ENCODE measurements around the gene C16orf96.

The C16orf96 gene

GRCh38 chr16:4529085-4530060, 26.8 kb upstream of the C16orf96 start:
- Histone ChIP-seq H2AFZ (ENCODE audit: low read length) (peak overlapping the region; percentile 34), H3K9me3 (replicated peaks; ENCODE audit: insufficient read depth, low read length) (no peaks in the 10 kb centered on the region), H3K4me3 (ENCODE audit: low read length) (0 out of 2 replicates have a peak overlapping the region, but pooled peaks have one; percentile 1), H3F3A (ENCODE audit: insufficient read depth, low read length) (peaks cover 13% of the 10 kb centered on the region; the same call in 1 of the 2 replicates), H3K4me2 (ENCODE audit: low read depth, low read length) (peak overlapping the region; percentile 50), H3K79me2 (ENCODE audit: low read length) (peaks cover 69% of the 10 kb centered on the region), H3K27ac (ENCODE audit: low read length) (peak overlapping the region; percentile 78), H3K9ac (ENCODE audit: low read length) (peak overlapping the region; percentile 19; the same call in 1 of the 2 replicates), H4K20me1 (ENCODE audit: insufficient read depth, low read length) (no peaks in the 10 kb centered on the region), H3K36me3 (replicated peaks; ENCODE audit: insufficient read depth, low read length) (no peaks in the 10 kb centered on the region), H3K4me1 (ENCODE audit: low read length) (peaks cover 15% of the 10 kb centered on the region), H3K9me2 (replicated peaks; ENCODE audit: insufficient read depth, low read length) (no peaks in the 10 kb centered on the region), H3K27me3 (replicated peaks; ENCODE audit: insufficient read depth, low read length) (no peaks in the 10 kb centered on the region)
- TF ChIP-seq EZH2 (optimal IDR thresholded peaks at IDR 0.05; ENCODE audit: low read depth, low read length) (no peak), CTCF (IDR thresholded peaks at IDR 0.05; ENCODE audit: low read length) (peak; percentile 39)
- DNase-seq, result peak; percentile 76

- no peaks in the 10 kb centered on the region for H3K36me3 ChIP-seq (replicated peaks; ENCODE audit: insufficient read depth, low read length)
- H3K79me2 ChIP-seq (ENCODE audit: low read length), result peaks cover 76% of the 10 kb centered on the region
- no peak for DNase-seq
- H3K4me1 ChIP-seq (ENCODE audit: low read length), result peaks cover 29% of the 10 kb centered on the region
- no peak overlapping the region for H2AFZ ChIP-seq (ENCODE audit: low read length)
- H3K4me2 ChIP-seq (ENCODE audit: low read depth, low read length), result no peak overlapping the region
- no peaks in the 10 kb centered on the region for H4K20me1 ChIP-seq (ENCODE audit: insufficient read depth, low read length)
- H3K9me3 ChIP-seq (replicated peaks; ENCODE audit: insufficient read depth, low read length), result no peaks in the 10 kb centered on the region
- no peak overlapping the region for H3K4me3 ChIP-seq (ENCODE audit: low read length)
- TF ChIP-seq EZH2 (optimal IDR thresholded peaks at IDR 0.05; ENCODE audit: low read depth, low read length), result no peak
- H3K9me2 ChIP-seq (replicated peaks; ENCODE audit: insufficient read depth, low read length), result no peaks in the 10 kb centered on the region
- peaks cover 18% of the 10 kb centered on the region; the same call in 1 of the 2 replicates for H3F3A ChIP-seq (ENCODE audit: insufficient read depth, low read length)
- H3K27ac ChIP-seq (ENCODE audit: low read length), result no peak overlapping the region
- H3K27me3 ChIP-seq (replicated peaks; ENCODE audit: insufficient read depth, low read length), result no peaks in the 10 kb centered on the region
- H3K9ac ChIP-seq (ENCODE audit: low read length), result no peak overlapping the region
Observed at GRCh38 chr16:4531811-4532210, 24.3 kb upstream of the C16orf96 start.

- Histone ChIP-seq H3K79me2 (ENCODE audit: low read length) (peaks cover 78% of the 10 kb centered on the region), H4K20me1 (ENCODE audit: insufficient read depth, low read length) (no peaks in the 10 kb centered on the region), H3F3A (ENCODE audit: insufficient read depth, low read length) (peaks cover 18% of the 10 kb centered on the region; the same call in 1 of the 2 replicates), H3K9ac (ENCODE audit: low read length) (no peak overlapping the region), H3K9me3 (replicated peaks; ENCODE audit: insufficient read depth, low read length) (no peaks in the 10 kb centered on the region), H2AFZ (ENCODE audit: low read length) (no peak overlapping the region), H3K9me2 (replicated peaks; ENCODE audit: insufficient read depth, low read length) (no peaks in the 10 kb centered on the region), H3K27ac (ENCODE audit: low read length) (no peak overlapping the region), H3K36me3 (replicated peaks; ENCODE audit: insufficient read depth, low read length) (no peaks in the 10 kb centered on the region), H3K4me2 (ENCODE audit: low read depth, low read length) (no peak overlapping the region), H3K4me1 (ENCODE audit: low read length) (peaks cover 33% of the 10 kb centered on the region), H3K4me3 (ENCODE audit: low read length) (no peak overlapping the region), H3K27me3 (replicated peaks; ENCODE audit: insufficient read depth, low read length) (no peaks in the 10 kb centered on the region)
- no peak for TF ChIP-seq EZH2phosphoT487 (IDR thresholded peaks at IDR 0.05; ENCODE audit: low read length)
- TF ChIP-seq CTCF (IDR thresholded peaks at IDR 0.05; ENCODE audit: low read length), result no peak
- TF ChIP-seq EZH2 (optimal IDR thresholded peaks at IDR 0.05; ENCODE audit: low read depth, low read length), result no peak
- no peak for DNase-seq
Observed at GRCh38 chr16:4532238-4532637, 23.9 kb upstream of the C16orf96 start.

Measured in MM.1S (cell line).